SIG-M5 treated with dmso at 0.1 percent for 504 hours (cell line): Measurements from ENCODE around the gene CD46.
"Not testable (repeated sequence)": the region's sequence is repeated elsewhere in the genome, so short reads cannot be mapped to it uniquely, and the experiment has no call there.

Experiments
- DNase-seq: peaks from one replicate; lab custom pipeline; 2025; ENCODE audit not compliant: unreplicated experiment; lab: John Stamatoyannopoulos, UW

The CD46 gene

DNA sequence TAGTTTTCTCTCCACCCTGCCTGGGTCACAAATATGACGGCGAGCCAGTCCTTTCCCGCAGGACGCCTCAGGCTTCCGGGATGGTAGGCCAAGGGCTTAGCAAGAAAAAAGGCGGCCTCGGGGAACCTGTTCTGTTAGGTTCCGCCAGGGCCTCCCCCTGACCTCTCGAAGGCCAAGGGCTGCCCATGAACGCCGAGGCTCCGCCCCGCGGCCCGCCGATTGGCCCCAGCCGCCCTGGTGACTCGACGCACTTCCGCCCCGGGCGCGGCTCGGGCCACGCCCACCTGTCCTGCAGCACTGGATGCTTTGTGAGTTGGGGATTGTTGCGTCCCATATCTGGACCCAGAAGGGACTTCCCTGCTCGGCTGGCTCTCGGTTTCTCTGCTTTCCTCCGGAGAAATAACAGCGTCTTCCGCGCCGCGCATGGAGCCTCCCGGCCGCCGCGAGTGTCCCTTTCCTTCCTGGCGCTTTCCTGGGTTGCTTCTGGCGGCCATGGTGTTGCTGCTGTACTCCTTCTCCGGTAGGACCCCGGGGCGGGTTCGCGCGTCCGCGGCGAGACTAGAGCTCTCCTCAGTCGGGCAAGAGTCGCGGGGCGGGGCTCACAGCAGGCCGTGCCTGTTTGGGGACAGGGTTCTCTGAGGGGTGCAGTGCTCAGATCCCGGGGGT, at the start of gene CD46:
Gene CD46, plus strand, starts transcription at position 265 of the 666 bp plus-strand sequence. Its CDS starts 159 bp downstream, at position 424.
- DNase-seq: peak; percentile 98

DNA sequence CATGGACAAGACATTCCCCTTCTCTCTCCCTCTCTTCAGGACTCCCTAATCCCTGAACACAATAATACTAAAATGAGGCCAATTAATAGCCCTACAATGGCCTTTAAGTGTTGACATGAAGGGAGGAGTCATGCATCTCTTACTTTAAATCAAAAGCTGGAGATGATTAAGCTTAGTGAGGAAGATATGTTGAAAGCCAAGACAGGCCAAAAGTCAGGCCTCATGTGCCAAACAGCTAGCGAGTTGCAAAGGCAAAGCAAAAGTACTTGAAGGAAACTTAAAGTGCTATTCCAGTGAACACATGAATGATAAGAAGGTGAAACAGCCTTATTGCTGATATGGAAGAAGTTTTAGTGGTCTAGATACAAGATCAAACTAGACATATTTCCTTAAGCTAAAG, 49.5 kb upstream of the CD46 start:
- DNase-seq: no peak

DNA sequence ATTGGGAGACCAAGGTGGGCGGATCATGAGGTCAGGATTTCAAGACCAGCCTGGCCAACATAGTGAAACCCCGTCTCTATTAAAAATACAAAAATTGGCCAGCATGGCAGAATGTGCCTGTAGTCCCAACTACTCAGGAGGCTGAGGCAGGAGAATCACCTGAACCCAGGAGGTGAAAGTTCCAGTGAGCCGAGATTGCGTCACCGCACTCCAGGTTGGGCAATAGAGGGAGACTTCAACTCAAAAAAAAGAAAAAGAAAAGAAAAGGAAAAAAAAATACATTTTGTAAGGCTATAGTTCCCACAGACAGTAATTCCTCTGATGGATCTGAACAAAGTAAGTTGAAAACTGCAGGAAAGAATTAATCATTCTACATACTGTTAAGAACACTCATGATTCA, 48.1 kb upstream of the CD46 start:
- DNase-seq: no peak

DNA sequence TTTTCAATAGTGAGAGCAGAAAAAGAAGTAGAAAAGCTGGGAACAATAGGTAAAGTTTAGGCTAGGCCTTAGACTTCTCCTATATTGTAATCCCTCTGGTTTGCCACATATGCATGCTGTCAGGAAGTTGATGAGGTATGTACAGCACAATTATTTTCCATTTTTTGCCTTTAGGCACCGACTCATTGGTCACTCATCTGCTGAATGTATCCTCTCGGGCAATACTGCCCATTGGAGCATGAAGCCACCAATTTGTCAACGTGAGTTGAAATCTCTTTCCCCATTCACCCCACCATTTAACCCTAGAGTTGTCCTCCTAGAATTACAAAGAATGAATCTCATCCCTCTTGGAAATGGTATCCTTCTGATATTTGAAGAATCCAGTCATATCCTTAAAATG, 43.9 kb upstream of the CD46 start:
- DNase-seq: not testable (repeated sequence)

DNA sequence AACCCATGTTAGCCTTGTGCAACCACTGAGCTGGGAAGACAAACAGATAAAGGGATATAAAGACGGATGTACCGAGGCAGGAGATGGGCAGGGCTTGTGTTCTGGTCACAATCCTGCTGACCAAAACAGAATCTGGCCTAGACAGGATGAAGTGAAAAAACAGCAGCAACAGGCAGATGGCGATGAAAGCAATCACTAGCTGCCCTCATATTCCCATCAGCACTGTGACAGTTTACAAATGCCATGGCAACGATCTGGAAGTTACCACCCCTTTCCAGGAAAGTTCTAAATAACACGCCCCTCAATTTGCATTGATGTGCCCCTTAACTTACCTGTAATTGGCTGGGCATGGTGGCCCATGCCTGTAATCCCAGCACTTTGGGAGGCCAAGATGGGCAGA, 40.6 kb upstream of the CD46 start:
- peak; percentile 29 for DNase-seq

DNA sequence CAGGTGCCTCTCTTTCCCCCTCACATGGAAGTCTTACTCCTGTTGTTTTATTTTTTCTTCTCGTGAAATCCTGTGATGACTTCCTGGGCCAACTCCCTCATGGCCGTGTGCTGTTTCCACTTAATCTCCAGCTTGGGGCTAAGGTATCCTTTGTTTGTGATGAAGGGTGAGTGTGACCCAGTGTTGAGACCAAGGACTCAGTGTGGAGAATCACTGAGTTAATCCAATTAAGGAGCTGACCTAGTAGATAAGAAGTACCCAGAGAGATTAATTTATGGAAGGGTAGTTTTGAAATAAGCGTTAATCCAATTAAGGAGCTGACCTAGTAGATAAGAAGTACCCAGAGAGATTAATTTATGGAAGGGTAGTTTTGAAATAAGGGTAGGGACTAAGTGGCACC, 39.2 kb upstream of the CD46 start:
- DNase-seq: not testable (repeated sequence)

DNA sequence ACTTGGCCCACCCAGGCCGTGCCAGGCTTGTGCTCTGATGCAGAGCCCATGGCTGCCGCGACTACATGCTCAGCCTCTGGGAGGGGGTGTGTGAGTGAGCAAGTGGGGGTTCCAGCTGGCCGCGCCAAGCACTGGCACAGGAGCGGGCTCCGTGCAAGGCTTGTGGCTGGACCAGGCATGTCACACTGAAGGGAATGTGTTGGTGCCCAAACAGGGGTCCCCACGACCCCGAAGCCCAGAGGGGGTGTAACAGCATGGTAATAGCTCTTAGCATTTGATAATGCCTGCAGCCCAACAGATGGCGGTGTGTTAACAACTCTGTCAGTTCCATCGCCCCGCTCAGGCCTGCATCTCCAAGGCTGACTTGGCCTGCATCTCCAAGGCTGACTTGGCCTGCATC, 38.3 kb upstream of the CD46 start:
- no peak for DNase-seq

DNA sequence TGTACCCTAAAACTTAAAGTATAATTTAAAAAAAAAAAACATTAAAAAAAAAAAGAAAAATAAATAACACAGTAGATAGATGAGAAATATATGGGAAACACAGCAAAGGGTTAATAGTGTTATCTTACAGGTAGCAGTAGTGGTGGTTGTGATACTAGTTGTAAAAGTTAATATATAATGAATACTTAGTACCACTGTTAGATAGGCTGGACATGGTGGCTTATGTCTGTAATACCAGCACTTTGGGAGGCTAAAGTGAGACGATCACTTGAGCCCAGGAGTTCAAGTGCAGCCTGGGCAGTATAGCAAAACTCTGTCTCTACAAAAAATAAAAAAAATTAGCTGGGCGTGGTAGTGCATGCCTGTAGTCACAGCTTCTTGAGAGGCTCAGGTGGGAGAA, 32.6 kb upstream of the CD46 start:
- DNase-seq: no peak

DNA sequence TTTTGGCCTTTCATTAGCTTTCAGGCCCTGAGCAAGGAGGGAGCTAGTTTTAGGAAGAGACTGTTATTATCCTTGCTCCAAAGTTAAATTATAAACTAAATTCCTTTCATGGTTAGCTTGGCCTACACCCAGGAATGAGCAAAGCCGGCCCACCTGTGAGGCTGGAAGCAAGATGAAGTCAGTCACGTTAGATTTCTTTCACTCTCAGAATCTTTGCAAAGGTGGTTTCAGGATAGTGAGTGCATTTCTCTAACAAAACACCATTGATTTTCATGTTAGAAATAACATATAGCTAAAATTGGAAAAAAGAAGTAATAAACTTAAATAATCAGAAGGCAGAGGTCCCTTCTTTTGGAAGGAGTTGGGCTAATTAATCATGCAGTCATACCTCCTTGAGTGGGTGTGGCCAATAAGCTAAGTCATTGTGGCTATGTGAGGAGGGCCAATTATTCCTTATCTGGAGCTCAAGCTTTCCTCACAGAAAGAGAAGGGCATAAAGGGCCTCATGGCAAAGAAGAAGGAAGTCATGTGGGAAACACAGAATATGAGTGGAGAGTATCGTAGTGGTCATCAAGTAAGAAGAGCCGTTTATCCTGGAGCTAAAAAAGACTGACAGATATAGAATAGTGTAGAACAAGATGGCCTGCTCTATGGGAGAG, 23.5 kb upstream of the CD46 start:
- DNase-seq: not testable (repeated sequence)

DNA sequence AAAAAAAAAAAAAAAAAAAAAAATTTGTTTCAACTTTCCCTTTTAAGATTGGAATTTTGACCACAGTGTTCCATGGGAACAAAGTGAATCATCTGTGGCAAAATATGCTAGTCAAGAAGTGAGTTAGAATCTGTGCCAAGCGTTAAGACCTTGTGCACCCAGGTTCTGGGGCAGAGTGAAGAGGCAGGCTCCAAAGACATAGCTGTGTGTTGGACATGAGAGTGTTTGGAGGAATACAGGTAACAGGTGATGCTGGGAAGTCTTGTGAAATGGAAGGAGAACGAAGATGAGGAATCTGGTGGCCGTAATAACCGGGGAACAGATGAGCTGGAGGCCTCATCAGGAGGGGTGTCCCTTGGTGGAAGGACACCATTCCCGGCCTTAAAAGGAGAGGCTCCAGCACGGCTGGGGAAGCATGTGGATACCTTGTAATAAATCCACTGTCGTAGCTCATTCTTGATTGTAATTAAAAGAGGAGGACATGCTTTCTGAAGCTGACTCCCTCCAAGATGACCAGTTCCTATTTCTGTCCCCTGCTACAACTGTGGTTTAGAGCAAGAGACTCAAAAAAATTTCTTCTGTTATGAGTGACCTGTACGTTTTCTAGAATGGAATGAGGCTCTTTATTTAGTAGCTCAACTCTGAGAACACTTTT, 14.2 kb upstream of the CD46 start:
- not testable (repeated sequence) for DNase-seq

DNA sequence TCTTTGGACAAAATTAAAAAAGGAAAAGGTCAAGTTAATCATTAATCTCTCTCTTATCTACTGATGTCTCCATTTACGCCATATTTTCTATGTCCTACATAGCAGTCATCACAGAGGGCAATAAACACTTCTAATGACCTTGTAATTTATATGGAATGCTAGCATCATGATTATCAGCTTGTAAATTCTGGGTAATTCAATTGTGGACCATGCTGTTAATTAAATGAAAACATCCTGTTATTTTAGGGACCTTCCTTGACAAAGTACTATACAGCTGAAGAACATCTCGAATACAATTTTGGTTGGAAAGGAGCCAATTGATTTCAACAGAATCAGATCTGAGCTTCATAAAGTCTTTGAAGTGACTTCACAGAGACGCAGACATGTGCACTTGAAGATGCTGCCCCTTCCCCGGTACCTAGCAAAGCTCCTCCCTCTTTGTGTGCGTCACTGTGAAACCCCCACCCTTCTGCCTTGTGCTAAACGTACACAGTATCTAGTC, 13.6 kb upstream of the CD46 start:
- DNase-seq: not testable (repeated sequence)

DNA sequence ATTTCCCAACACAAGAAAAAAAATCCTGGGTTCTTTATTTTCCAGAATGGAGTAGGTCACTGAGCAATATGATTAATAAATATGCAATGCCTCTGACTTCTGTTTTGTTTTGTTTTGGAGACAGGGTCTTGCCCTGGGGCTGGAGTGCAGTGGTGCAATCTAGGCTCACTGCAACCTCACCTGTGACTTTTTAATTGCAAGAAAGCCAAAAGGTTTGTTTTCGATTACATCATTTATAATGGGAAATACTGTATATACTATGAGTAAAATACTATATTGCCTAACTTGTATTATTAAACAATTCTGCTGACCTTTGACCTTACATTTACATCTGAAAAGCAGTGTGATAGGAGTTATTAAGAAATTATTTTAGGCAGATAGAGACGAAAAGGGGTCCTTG, 11.6 kb upstream of the CD46 start:
- DNase-seq: no peak

DNA sequence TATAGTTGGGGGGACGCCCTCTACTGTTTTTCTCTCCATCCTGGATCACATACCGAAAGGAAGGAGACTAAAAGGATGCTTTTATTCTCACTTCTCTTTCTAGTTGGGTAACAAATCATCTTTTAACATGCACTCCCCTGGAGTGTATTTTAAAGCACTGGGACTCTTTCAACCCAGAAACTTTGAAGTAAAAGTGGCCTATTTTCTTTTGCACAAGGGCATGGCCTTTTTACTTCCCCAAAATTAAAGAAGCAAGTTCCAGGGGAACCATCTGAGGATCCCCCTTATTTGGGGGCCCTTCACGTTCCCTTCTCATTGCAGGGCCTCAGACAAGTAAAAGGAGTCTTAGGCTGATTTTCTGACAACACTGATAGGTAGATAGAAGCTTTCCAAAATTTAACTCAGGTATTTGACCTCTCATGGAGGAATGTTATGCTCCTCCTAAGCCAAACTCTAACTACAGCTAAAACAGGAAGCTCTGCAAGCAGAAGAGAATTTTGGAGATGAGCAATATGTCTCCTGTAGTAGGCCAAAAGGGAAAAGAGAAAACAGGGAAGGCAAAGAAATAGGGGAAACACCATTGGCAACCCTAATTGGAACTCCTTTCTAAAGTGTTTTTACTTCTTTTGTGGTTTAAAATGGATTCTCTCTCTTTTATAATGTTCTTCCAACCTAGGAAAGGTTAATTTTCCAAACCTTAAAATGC, 8.9 kb upstream of the CD46 start:
- DNase-seq: peak; percentile 47

DNA sequence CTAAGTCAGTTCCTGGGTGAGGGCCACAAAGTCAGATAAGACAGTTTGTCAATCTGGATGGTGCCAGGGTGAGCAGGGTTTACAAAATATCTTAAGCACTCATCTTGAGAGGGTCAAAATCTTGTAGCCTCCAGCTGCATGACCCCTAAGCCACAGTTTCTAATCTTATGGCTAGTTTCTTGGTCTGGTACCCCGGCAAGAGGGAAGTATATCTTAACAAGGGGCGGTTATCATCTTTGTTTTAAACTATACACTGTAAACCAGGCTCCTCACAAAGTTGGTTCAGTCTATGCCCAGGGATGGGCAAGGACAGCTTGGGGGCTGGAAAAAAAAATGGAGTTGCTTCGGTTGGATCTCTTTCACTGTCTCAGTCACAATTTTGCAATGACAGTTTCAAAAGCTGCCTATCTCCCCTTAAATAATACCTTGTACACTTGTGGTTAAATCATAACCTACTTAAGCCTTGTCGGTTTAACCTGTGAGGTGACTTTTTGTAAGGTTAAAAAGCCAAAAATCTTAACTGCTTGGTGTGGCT, 7.8 kb upstream of the CD46 start:
- no peak for DNase-seq

DNA sequence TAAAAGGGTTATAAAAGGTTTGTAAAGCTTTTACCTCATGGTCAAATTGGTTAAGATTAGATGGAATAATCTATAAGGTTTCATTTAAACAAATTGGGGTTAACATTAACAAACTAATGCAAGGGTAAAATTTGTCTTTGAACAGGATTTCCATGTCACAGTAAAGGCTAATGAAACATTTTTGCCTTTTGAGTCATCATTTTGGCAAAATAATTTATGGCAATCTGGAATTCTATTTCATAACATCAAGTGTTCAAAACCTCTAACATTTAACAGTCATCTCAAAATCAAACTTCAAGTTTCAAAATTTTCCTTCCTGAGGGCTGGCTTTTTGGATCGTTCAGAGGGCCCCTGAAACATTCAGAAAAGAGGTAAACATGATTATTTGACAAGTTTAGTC, 6.6 kb upstream of the CD46 start:
- no peak for DNase-seq

DNA sequence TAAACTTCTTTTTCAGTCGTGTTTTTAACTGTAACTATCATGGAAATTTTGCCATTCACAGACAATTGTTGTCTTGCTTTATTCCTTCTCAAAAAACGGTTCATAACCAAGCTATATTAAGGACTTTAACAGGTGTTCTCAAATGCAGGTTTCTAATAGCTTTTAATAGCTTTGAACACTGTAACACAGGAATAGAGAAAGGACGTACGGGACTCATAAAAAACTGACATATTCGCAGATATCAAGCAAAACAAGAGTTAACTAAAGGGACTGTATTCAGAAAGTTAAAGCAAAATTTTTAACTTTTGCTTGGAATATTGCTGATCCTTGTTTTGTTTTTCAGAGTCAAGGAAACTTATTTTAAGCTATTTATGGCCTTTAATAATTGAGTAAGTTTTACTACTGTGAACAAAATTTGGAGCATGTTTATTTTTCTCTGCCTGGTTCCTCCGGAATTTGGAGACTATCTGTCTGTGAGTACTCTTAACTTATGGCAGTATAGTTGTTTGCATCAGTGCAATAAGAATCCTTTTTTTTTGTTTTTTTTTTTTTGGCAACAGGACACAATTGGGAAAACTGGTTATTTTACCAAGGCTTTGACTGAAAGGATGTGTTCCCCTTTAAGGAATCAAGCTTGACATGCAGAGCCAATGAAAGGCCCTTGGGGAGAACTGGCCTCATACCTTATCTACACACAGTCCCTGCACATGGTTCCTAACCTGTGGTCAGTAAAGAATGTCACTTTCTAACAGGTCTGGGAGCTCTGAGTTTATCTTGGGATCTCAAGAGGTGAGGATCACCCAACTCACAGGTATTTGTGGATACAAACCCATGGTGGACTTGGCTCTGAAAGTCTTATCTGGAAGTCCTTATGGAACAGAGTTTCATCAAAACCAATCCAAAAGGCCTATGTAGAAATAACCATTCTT, 5.8 kb upstream of the CD46 start:
- DNase-seq: no peak

DNA sequence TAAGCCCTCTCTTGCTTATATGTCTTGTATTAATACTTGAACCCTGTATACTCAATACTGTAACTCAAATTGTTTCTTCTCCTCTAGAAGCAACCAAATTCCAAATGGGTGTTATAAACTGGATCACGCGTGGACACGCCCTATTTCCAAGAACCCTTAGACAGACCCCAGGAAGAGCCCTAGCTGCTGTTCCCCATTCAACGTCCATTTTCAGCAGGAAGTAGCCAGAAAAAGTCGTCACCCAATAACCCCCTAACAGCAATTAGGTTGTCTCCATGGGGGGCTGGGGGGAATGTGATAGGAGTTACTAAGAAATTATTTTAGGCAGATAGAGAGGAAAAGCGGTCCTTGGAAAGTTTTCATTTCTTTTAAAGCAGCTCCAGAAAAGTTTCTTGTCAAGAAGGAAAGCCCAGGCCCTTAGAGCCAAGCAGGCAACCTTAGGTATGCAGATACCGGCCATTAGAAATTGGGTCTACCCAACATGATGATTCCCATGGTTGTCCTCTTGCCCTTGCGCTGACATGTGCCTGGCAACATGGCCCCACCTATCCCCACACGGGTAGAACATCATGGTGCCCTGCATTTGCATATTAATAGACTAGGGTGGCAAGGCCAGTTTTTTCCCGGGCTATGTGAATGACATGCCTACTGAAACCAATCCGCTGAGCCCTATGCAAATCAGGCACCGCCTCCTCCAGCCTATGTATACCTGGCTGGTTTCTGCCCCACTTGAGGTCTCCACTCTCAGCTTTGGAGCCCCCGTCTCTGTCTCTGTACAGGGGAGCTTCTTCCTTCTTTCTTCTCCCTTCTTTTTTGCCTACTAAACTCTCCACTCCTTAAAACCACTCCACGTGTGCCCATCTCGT, 4.0 kb upstream of the CD46 start:
- no peak for DNase-seq

DNA sequence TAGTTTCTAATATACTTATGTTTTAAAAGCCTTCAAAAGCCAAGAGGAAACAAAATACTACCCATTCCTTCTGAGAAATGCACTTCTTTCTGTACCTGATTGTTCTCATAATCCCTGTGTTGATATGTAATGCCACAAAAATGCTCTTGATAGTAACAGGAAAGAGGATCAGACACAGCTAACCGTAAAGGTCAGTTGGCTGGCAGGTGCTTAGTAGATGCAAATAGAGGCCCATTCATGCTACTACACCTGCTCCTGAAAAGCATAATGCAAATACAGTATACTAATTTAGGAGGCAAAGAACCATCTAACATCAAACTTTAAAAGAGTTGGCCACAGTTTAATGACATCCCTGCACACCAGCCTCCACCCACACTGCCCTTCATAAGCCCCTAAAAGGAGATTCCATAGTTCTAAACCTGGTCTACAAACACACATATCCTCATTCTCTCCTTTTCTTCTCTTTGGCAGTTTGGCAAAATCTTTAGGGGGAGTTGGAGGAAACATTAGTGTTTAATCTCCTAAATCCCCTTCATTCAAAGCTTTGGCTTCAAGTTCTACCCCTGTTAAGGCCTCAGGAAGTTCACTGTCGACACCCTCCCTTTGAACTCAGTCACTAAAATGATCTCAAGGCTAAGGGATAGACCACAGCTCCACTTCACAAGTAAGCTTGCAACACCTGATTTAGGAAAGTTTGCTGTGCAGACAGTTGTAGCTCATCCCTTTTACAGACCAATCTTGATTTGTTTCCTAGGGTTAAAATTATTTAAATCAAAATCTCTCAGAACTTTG, 2.9 kb upstream of the CD46 start:
- DNase-seq: peak; percentile 37
